GM10847 (cell line): ENCODE results near the gene RNF213.

Experiments used
- POLR2A ChIP-seq: IDR thresholded peaks from 2 replicates; pipeline ENCODE4 v1.6.1; 2011; ENCODE audit not compliant: insufficient read length; ENCODE audit errors: extremely low read depth

RNF213 gene

GRCh38 chr17:80387071-80387470 is 126.4 kb downstream of the RNF213 start:
- no peak for TF ChIP-seq POLR2A

GRCh38 chr17:80388175-80388574 is 127.5 kb downstream of the RNF213 start:
- no peak for TF ChIP-seq POLR2A

- no peak for TF ChIP-seq POLR2A
These were observed 127.9 kb downstream of the RNF213 start for GRCh38 chr17:80388601-80389000.

GRCh38 chr17:80389011-80389995 is 128.7 kb downstream of the RNF213 start:
- no peak for TF ChIP-seq POLR2A

GRCh38 chr17:80393241-80393890 is 132.7 kb downstream of the RNF213 start:
- no peak for TF ChIP-seq POLR2A

GRCh38 chr17:80393961-80394360 is 133.3 kb downstream of the RNF213 start:
- TF ChIP-seq POLR2A = no peak

- TF ChIP-seq POLR2A = no peak
These were observed 134.1 kb downstream of the RNF213 start for GRCh38 chr17:80394629-80395216.

GRCh38 chr17:80395402-80396151 is 134.9 kb downstream of the RNF213 start:
- no peak for TF ChIP-seq POLR2A

- no peak for TF ChIP-seq POLR2A
These were observed 135.7 kb downstream of the RNF213 start for GRCh38 chr17:80396157-80397033.

GRCh38 chr17:80397034-80397387 is 136.4 kb downstream of the RNF213 start:
- TF ChIP-seq POLR2A = no peak

GRCh38 chr17:80397686-80398085 is 137.0 kb downstream of the RNF213 start:
- no peak for TF ChIP-seq POLR2A

GRCh38 chr17:80402959-80403358 is 142.3 kb downstream of the RNF213 start:
- TF ChIP-seq POLR2A = no peak

- no peak for TF ChIP-seq POLR2A
These were observed 145.5 kb downstream of the RNF213 start for GRCh38 chr17:80406146-80406545.

- no peak for TF ChIP-seq POLR2A
These were observed 148.2 kb downstream of the RNF213 start for GRCh38 chr17:80408872-80409271.
